Non-pigmented ciliary epithelial cell (primary cell): ENCODE results near the gene ZNF428.

Experiments used
- DNase-seq: peaks from one replicate; pipeline ENCODE4 v3.0.0-alpha.2; 2010; ENCODE audit warnings: low read depth

Gene ZNF428

DNA sequence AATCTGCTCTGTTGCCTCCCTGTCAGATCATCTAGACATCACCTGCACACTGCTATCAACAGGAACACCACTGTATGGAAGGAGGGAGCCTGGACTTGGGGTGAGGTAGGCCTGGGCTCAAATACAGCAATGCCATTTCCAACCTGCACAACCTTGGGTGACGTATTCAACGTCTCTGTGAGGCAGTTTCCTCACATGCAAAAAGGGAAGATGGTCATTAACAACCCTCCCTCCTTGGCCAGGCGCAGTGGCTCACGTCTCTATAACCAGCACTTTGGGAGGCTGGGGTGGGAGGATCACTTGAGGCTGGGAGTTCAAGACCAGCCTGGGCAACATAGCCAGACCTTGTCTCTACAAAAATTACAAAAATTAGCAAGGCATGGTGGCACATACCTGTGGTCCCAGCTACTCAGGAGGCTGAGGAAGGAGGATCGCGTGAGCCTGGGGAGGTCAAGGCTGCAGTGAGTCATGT, 57.2 kb downstream of the ZNF428 start:
- no peak for DNase-seq

DNA sequence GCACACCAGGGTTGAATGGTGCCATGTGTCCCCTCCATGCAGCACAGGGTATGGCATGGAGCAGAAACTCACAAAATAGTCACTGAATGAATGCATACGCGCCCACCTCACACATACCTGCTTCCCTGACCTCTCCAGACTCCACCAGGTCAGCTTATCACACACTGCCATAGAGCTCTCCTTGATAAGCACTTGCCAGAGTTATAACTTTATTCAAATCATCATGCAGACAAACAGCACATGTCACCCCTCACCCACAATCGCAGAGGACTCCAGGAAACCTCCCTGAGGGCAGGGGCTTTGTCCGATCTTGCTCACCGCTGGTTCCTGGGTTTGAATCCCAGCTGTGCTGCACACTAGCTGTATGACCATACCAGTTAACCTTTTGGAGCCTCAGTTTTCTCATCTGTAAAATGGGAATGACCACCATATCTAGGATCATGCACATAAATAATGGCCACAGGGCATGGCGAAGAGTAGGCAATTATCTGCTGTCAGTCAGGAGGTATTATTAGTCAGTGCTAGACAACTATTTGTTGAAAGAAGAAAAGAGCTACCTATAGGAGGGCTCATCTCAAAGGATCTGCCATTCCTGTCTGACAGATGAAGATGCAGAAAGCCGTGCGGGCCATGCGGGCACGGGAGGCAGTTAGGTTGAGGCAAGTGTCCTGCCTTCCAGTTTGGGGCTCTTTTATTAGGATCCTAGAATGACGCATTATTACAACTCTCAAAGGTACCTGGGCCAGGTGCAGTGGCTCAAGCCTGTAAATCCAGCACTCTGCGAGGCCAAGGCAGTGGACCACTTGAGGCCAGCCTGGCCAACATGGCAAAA, 58.1 kb downstream of the ZNF428 start:
- no peak for DNase-seq

DNA sequence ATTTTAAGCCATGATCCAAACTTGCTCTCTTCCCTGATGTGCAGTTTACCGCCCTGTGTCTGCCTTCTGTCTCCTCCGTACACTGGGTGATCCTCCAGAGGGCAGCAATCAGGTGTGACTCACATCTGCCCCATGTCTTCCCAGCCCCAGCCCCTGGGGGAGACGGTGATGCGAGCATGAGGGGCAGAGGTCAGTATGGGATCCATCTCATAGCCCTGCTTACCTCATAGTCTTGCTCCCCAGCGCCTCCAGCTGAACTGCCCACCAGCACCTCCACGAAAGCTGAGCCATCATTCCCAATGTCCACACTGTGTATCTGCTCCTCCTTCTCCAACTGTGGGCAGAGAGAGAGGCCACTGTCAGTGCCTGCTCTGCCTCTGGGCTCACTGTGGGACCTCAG, 58.7 kb downstream of the ZNF428 start:
- DNase-seq = no peak
